ENCODE data around the gene RAB3A.

Gene RAB3A

DNA sequence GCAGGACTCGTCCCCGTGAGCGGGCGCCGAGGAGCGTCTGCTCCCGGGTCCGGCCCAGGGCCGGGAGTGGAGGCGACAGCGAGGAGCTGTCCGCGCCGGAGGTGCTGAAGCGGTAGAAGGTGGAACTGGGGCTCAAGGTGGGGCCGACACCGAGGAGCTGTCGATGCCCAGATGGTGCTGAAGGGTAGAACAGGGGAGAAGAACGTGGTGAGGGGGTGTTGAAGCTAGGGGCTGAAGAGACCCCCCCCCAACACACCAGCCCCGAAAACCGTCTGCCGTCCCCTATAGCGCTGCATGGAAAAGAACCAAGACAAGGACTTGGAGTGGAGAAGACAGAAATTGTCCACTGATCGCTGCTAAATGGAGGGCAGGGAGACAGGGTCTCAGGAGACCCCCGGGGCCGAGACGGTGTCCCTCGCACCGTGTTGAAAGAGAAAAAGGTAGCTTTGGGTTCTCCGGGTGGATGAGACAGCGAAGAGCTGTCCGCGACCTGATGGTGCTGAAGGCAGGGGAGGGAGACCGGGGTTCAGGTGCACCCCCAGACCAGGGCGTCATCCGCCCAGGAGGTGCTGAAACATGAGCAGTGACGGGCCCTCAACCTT is 29.5 kb upstream of the RAB3A start (continued):
- TF ChIP-seq, protein P1, sequence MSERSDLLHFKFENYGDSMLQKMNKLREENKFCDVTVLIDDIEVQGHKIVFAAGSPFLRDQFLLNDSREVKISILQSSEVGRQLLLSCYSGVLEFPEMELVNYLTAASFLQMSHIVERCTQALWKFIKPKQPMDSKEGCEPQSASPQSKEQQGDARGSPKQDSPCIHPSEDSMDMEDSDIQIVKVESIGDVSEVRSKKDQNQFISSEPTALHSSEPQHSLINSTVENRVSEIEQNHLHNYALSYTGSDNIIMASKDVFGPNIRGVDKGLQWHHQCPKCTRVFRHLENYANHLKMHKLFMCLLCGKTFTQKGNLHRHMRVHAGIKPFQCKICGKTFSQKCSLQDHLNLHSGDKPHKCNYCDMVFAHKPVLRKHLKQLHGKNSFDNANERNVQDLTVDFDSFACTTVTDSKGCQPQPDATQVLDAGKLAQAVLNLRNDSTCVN (tag by site-specific recombination; optimal IDR thresholded peaks at IDR 0.05): peak; percentile 52
- TF ChIP-seq ZNF24 (tag by site-specific recombination; IDR thresholded peaks at IDR 0.05): no peak
- no peak for TF ChIP-seq ZNF211 (tag by site-specific recombination; IDR thresholded peaks at IDR 0.05; ENCODE audit: low read depth)
- no peak for TF ChIP-seq ZNF843 (tag by site-specific recombination; IDR thresholded peaks at IDR 0.05)
- TF ChIP-seq ZNF223 (tag by site-specific recombination; IDR thresholded peaks at IDR 0.05): no peak
- no peak for TF ChIP-seq ZNF624 (tag by site-specific recombination; IDR thresholded peaks at IDR 0.05)
- TF ChIP-seq SP7 (tag by site-specific recombination; IDR thresholded peaks at IDR 0.05): peak; percentile 43; the same call in 1 of the 2 replicates
- no peak; the same call in 1 of the 2 replicates for TF ChIP-seq ZSCAN30 (tag by site-specific recombination; IDR thresholded peaks at IDR 0.05)
- 0 out of 2 replicates have a peak, but pooled peaks have one; percentile 12 for TF ChIP-seq SCRT1 (tag by site-specific recombination; IDR thresholded peaks at IDR 0.05; ENCODE audit: borderline replicate concordance)
- TF ChIP-seq ZNF561 (tag by site-specific recombination; IDR thresholded peaks at IDR 0.05; ENCODE audit: borderline replicate concordance): 0 out of 2 replicates have a peak, but pooled peaks have one; percentile 70
- TF ChIP-seq SCRT2 (tag by site-specific recombination; IDR thresholded peaks at IDR 0.05): peak; percentile 8; the same call in 1 of the 2 replicates
- TF ChIP-seq, protein P2, sequence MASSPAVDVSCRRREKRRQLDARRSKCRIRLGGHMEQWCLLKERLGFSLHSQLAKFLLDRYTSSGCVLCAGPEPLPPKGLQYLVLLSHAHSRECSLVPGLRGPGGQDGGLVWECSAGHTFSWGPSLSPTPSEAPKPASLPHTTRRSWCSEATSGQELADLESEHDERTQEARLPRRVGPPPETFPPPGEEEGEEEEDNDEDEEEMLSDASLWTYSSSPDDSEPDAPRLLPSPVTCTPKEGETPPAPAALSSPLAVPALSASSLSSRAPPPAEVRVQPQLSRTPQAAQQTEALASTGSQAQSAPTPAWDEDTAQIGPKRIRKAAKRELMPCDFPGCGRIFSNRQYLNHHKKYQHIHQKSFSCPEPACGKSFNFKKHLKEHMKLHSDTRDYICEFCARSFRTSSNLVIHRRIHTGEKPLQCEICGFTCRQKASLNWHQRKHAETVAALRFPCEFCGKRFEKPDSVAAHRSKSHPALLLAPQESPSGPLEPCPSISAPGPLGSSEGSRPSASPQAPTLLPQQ (tag by site-specific recombination; IDR thresholded peaks at IDR 0.05): peak; percentile 86
- TF ChIP-seq ZNF324 (tag by site-specific recombination; IDR thresholded peaks at IDR 0.05): no peak
- peak; percentile 24; the same call in 1 of the 2 replicates for TF ChIP-seq ZNF341 (tag by site-specific recombination; IDR thresholded peaks at IDR 0.05; ENCODE audit: low read depth)
- 0 out of 2 replicates have a peak, but pooled peaks have one; percentile 1 for TF ChIP-seq ZNF335 (tag by site-specific recombination; conservative IDR thresholded peaks at IDR 0.05)
- TF ChIP-seq, protein P3, sequence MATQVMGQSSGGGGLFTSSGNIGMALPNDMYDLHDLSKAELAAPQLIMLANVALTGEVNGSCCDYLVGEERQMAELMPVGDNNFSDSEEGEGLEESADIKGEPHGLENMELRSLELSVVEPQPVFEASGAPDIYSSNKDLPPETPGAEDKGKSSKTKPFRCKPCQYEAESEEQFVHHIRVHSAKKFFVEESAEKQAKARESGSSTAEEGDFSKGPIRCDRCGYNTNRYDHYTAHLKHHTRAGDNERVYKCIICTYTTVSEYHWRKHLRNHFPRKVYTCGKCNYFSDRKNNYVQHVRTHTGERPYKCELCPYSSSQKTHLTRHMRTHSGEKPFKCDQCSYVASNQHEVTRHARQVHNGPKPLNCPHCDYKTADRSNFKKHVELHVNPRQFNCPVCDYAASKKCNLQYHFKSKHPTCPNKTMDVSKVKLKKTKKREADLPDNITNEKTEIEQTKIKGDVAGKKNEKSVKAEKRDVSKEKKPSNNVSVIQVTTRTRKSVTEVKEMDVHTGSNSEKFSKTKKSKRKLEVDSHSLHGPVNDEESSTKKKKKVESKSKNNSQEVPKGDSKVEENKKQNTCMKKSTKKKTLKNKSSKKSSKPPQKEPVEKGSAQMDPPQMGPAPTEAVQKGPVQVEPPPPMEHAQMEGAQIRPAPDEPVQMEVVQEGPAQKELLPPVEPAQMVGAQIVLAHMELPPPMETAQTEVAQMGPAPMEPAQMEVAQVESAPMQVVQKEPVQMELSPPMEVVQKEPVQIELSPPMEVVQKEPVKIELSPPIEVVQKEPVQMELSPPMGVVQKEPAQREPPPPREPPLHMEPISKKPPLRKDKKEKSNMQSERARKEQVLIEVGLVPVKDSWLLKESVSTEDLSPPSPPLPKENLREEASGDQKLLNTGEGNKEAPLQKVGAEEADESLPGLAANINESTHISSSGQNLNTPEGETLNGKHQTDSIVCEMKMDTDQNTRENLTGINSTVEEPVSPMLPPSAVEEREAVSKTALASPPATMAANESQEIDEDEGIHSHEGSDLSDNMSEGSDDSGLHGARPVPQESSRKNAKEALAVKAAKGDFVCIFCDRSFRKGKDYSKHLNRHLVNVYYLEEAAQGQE (tag by site-specific recombination; IDR thresholded peaks at IDR 0.05): peak; percentile 100
- TF ChIP-seq ZNF2 (tag by site-specific recombination; IDR thresholded peaks at IDR 0.05): no peak
- TF ChIP-seq, protein P4, sequence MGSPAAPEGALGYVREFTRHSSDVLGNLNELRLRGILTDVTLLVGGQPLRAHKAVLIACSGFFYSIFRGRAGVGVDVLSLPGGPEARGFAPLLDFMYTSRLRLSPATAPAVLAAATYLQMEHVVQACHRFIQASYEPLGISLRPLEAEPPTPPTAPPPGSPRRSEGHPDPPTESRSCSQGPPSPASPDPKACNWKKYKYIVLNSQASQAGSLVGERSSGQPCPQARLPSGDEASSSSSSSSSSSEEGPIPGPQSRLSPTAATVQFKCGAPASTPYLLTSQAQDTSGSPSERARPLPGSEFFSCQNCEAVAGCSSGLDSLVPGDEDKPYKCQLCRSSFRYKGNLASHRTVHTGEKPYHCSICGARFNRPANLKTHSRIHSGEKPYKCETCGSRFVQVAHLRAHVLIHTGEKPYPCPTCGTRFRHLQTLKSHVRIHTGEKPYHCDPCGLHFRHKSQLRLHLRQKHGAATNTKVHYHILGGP (tag by site-specific recombination; IDR thresholded peaks at IDR 0.05): no peak
- TF ChIP-seq, protein P5, sequence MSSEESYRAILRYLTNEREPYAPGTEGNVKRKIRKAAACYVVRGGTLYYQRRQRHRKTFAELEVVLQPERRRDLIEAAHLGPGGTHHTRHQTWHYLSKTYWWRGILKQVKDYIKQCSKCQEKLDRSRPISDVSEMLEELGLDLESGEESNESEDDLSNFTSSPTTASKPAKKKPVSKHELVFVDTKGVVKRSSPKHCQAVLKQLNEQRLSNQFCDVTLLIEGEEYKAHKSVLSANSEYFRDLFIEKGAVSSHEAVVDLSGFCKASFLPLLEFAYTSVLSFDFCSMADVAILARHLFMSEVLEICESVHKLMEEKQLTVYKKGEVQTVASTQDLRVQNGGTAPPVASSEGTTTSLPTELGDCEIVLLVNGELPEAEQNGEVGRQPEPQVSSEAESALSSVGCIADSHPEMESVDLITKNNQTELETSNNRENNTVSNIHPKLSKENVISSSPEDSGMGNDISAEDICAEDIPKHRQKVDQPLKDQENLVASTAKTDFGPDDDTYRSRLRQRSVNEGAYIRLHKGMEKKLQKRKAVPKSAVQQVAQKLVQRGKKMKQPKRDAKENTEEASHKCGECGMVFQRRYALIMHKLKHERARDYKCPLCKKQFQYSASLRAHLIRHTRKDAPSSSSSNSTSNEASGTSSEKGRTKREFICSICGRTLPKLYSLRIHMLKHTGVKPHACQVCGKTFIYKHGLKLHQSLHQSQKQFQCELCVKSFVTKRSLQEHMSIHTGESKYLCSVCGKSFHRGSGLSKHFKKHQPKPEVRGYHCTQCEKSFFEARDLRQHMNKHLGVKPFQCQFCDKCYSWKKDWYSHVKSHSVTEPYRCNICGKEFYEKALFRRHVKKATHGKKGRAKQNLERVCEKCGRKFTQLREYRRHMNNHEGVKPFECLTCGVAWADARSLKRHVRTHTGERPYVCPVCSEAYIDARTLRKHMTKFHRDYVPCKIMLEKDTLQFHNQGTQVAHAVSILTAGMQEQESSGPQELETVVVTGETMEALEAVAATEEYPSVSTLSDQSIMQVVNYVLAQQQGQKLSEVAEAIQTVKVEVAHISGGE (tag by site-specific recombination; conservative IDR thresholded peaks at IDR 0.05; ENCODE audit: low read depth): peak; percentile 3; the same call in 1 of the 2 replicates
- TF ChIP-seq, protein P6, sequence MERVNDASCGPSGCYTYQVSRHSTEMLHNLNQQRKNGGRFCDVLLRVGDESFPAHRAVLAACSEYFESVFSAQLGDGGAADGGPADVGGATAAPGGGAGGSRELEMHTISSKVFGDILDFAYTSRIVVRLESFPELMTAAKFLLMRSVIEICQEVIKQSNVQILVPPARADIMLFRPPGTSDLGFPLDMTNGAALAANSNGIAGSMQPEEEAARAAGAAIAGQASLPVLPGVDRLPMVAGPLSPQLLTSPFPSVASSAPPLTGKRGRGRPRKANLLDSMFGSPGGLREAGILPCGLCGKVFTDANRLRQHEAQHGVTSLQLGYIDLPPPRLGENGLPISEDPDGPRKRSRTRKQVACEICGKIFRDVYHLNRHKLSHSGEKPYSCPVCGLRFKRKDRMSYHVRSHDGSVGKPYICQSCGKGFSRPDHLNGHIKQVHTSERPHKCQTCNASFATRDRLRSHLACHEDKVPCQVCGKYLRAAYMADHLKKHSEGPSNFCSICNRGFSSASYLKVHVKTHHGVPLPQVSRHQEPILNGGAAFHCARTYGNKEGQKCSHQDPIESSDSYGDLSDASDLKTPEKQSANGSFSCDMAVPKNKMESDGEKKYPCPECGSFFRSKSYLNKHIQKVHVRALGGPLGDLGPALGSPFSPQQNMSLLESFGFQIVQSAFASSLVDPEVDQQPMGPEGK (tag by site-specific recombination; IDR thresholded peaks at IDR 0.05): 0 out of 2 replicates have a peak, but pooled peaks have one; percentile 17
- peak; percentile 30; the same call in 1 of the 2 replicates for TF ChIP-seq KLF8 (tag by site-specific recombination; IDR thresholded peaks at IDR 0.05)
- TF ChIP-seq ZNF473 (tag by site-specific recombination; IDR thresholded peaks at IDR 0.05): no peak
- no peak for TF ChIP-seq ZNF121 (tag by site-specific recombination; IDR thresholded peaks at IDR 0.05)
- TF ChIP-seq ZNF174 (tag by site-specific recombination; IDR thresholded peaks at IDR 0.05): no peak
- TF ChIP-seq, protein P7, sequence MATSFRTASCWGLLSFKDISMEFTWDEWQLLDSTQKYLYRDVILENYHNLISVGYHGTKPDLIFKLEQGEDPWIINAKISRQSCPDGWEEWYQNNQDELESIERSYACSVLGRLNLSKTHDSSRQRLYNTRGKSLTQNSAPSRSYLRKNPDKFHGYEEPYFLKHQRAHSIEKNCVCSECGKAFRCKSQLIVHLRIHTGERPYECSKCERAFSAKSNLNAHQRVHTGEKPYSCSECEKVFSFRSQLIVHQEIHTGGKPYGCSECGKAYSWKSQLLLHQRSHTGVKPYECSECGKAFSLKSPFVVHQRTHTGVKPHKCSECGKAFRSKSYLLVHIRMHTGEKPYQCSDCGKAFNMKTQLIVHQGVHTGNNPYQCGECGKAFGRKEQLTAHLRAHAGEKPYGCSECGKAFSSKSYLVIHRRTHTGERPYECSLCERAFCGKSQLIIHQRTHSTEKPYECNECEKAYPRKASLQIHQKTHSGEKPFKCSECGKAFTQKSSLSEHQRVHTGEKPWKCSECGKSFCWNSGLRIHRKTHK (tag by site-specific recombination; IDR thresholded peaks at IDR 0.05): no peak

Data from HEK293 (cell line).